BE2C (cell line): Measurements from ENCODE around the gene PTPRN2.
"Not testable (repeated sequence)": the region's sequence is repeated elsewhere in the genome, so short reads cannot be mapped to it uniquely, and the experiment has no call there.

Source experiments
- DNase-seq: peaks from one replicate; pipeline ENCODE4 v3.0.0-alpha.2; 2020
- H3K27me3 ChIP-seq: fragments of 250-450 bp; sonication (Bioruptor Pico); 2 replicates; pipeline ENCODE4 v1.5.1; 2020; ENCODE audit warnings: mild to moderate bottlenecking
- H3K36me3 ChIP-seq: fragments of 250-450 bp; sonication (Bioruptor Pico); 2 replicates; pipeline ENCODE4 v1.5.1; 2020; ENCODE audit warnings: mild to moderate bottlenecking
- H3K4me1 ChIP-seq: fragments of 250-450 bp; sonication (Bioruptor Pico); 2 replicates; pipeline ENCODE4 v1.5.1; 2020
- H3K4me3 ChIP-seq: 2 replicates; pipeline ENCODE4 v1.5.1; 2011; ENCODE audit warnings: low read depth, low read length
- H3K9me3 ChIP-seq: fragments of 250-450 bp; sonication (Bioruptor Pico); 2 replicates; pipeline ENCODE4 v1.5.1; 2020
- CTCF ChIP-seq: IDR thresholded peaks from 2 replicates; pipeline ENCODE4 v1.5.1; 2012; ENCODE audit warnings: mild to moderate bottlenecking, low read depth, low read length

Gene PTPRN2

GRCh38 chr7:158300427-158300826 lies 287.2 kb downstream of the PTPRN2 start:
- Histone ChIP-seq H3K36me3 (no peaks in the 10 kb centered on the region), H3K4me3 (no peak overlapping the region), H3K27me3 (no peaks in the 10 kb centered on the region), H3K4me1 (no peaks in the 10 kb centered on the region), H3K9me3 (no peaks in the 10 kb centered on the region)
- no peak for TF ChIP-seq CTCF
- no peak for DNase-seq

GRCh38 chr7:158299607-158300006 lies 288.0 kb downstream of the PTPRN2 start:
- TF ChIP-seq CTCF, result no peak
- H3K4me1 ChIP-seq, result no peaks in the 10 kb centered on the region
- no peaks in the 10 kb centered on the region for H3K27me3 ChIP-seq
- H3K36me3 ChIP-seq, result no peaks in the 10 kb centered on the region
- DNase-seq, result no peak
- H3K9me3 ChIP-seq, result no peaks in the 10 kb centered on the region
- H3K4me3 ChIP-seq, result no peak overlapping the region

- no peaks in the 10 kb centered on the region for H3K36me3 ChIP-seq
- no peak for TF ChIP-seq CTCF
- no peak for DNase-seq
- H3K4me3 ChIP-seq, result no peak overlapping the region
- H3K4me1 ChIP-seq, result no peaks in the 10 kb centered on the region
- no peaks in the 10 kb centered on the region for H3K9me3 ChIP-seq
- no peaks in the 10 kb centered on the region for H3K27me3 ChIP-seq
These were observed 290.9 kb downstream of the PTPRN2 start for GRCh38 chr7:158296798-158297104.

GRCh38 chr7:158295966-158296797 lies 291.4 kb downstream of the PTPRN2 start:
- TF ChIP-seq CTCF, result no peak
- no peak overlapping the region for H3K4me3 ChIP-seq
- H3K36me3 ChIP-seq, result no peaks in the 10 kb centered on the region
- no peaks in the 10 kb centered on the region for H3K9me3 ChIP-seq
- no peak for DNase-seq
- H3K4me1 ChIP-seq, result no peaks in the 10 kb centered on the region
- H3K27me3 ChIP-seq, result no peaks in the 10 kb centered on the region

- DNase-seq, H3K36me3 ChIP-seq, H3K4me1 ChIP-seq, H3K27me3 ChIP-seq, H3K4me3 ChIP-seq, H3K9me3 ChIP-seq: not testable (repeated sequence)
These were observed 293.0 kb downstream of the PTPRN2 start for GRCh38 chr7:158294468-158295215.

- no peak for DNase-seq
- H3K27me3 ChIP-seq, result no peaks in the 10 kb centered on the region
- no peaks in the 10 kb centered on the region for H3K4me1 ChIP-seq
- TF ChIP-seq CTCF, result no peak
- no peaks in the 10 kb centered on the region for H3K9me3 ChIP-seq
- no peak overlapping the region for H3K4me3 ChIP-seq
- H3K36me3 ChIP-seq, result no peaks in the 10 kb centered on the region
These were observed 294.7 kb downstream of the PTPRN2 start for GRCh38 chr7:158292948-158293347.
